H9 (cell line): ENCODE measurements around the gene CACHD1. TPM values are rescaled to one million over a fixed set of nuclear protein-coding genes. Genes with fewer than 3 reads are reported as not detected.

Experiments used
- DNase-seq: peaks from one replicate; pipeline ENCODE4 v3.0.0-alpha.2; 2017
- H2AFZ ChIP-seq: one replicate; pipeline ENCODE4 v1.6.1; 2013; ENCODE audit warnings: mild to moderate bottlenecking, low read length, control low read depth, moderate library complexity
- H2AK5ac ChIP-seq: 2 replicates; pipeline ENCODE4 v1.6.1; 2013; ENCODE audit warnings: low read length, control low read depth, mixed read lengths; ENCODE audit not compliant: insufficient read length
- H2BK120ac ChIP-seq: one replicate; pipeline ENCODE4 v1.6.1; 2013; ENCODE audit warnings: low read depth, mild to moderate bottlenecking, low read length, control low read depth, inconsistent platforms; ENCODE audit not compliant: poor library complexity, severe bottlenecking
- H2BK12ac ChIP-seq: 2 replicates; pipeline ENCODE4 v1.6.1; 2013; ENCODE audit warnings: low read length, control low read depth, mixed read lengths, low read depth; ENCODE audit not compliant: insufficient read length
- H2BK15ac ChIP-seq: 2 replicates; pipeline ENCODE4 v1.6.1; 2013; ENCODE audit warnings: low read depth, low read length, control low read depth
- H2BK20ac ChIP-seq: one replicate; pipeline ENCODE4 v1.6.1; 2013; ENCODE audit warnings: low read depth, mild to moderate bottlenecking, low read length, control low read depth, inconsistent platforms; ENCODE audit not compliant: poor library complexity, severe bottlenecking
- H2BK5ac ChIP-seq: 2 replicates; pipeline ENCODE4 v1.6.1; 2013; ENCODE audit warnings: low read length, control low read depth, mixed read lengths; ENCODE audit not compliant: insufficient read length
- H3K14ac ChIP-seq: 2 replicates; pipeline ENCODE4 v1.6.1; 2013; ENCODE audit warnings: low read length, control low read depth; ENCODE audit not compliant: insufficient read depth
- H3K18ac ChIP-seq: 2 replicates; pipeline ENCODE4 v1.6.1; 2013; ENCODE audit warnings: low read depth, mild to moderate bottlenecking, mixed read lengths, low read length, control low read depth; ENCODE audit not compliant: insufficient read length
- H3K23ac ChIP-seq: 2 replicates; pipeline ENCODE4 v1.6.1; 2013; ENCODE audit warnings: low read length, control low read depth, mixed read lengths, low read depth; ENCODE audit not compliant: insufficient read length
- H3K23me2 ChIP-seq: 2 replicates; pipeline ENCODE4 v1.6.1; 2013; ENCODE audit warnings: low read depth, mild to moderate bottlenecking, mixed read lengths, low read length, control low read depth; ENCODE audit not compliant: insufficient read length, poor library complexity, severe bottlenecking
- H3K27ac ChIP-seq: 2 replicates; pipeline ENCODE4 v1.5.1; 2013; ENCODE audit warnings: low read length, control low read depth, mixed read lengths, low read depth; ENCODE audit not compliant: insufficient read length
- H3K27me3 ChIP-seq: 2 replicates; pipeline ENCODE4 v1.6.1; 2013; ENCODE audit warnings: low read length, control low read depth, inconsistent platforms; ENCODE audit not compliant: insufficient read depth
- H3K4ac ChIP-seq: 2 replicates; pipeline ENCODE4 v1.6.1; 2013; ENCODE audit warnings: low read depth, mild to moderate bottlenecking, control low read depth, inconsistent platforms, low read length, moderate library complexity
- H3K4me1 ChIP-seq: 2 replicates; pipeline ENCODE4 v1.6.1; 2013; ENCODE audit warnings: low read length, control low read depth, inconsistent platforms; ENCODE audit not compliant: insufficient read depth
- H3K4me2 ChIP-seq: 2 replicates; pipeline ENCODE4 v1.6.1; 2013; ENCODE audit warnings: low read length, control low read depth, mixed read lengths; ENCODE audit not compliant: insufficient read length, insufficient read depth
- H3K56ac ChIP-seq: 2 replicates; pipeline ENCODE4 v1.6.1; 2013; ENCODE audit warnings: low read depth, mild to moderate bottlenecking, mixed read lengths, low read length, control low read depth; ENCODE audit not compliant: insufficient read length
- H3K79me1 ChIP-seq: 2 replicates; pipeline ENCODE4 v1.6.1; 2013; ENCODE audit warnings: low read depth, mild to moderate bottlenecking, moderate library complexity, low read length, control low read depth, inconsistent platforms; ENCODE audit not compliant: insufficient read depth, poor library complexity, severe bottlenecking
- H3K79me2 ChIP-seq: 2 replicates; pipeline ENCODE4 v1.6.1; 2013; ENCODE audit warnings: low read length, control low read depth, inconsistent platforms; ENCODE audit not compliant: insufficient read depth
- H3K9ac ChIP-seq: 2 replicates; pipeline ENCODE4 v1.6.1; 2013; ENCODE audit warnings: low read length, control low read depth, mixed read lengths; ENCODE audit not compliant: insufficient read length; ENCODE audit errors: extremely low read depth
- H3K9me3 ChIP-seq: one replicate; pipeline ENCODE4 v1.6.1; 2013; ENCODE audit warnings: low read depth, low read length, inconsistent platforms; ENCODE audit not compliant: control insufficient read depth
- H3T11ph ChIP-seq: one replicate; pipeline ENCODE4 v1.6.1; 2013; ENCODE audit warnings: mild to moderate bottlenecking, low read length, control low read depth, inconsistent platforms
- H4K20me1 ChIP-seq: one replicate; pipeline ENCODE4 v1.6.1; 2013; ENCODE audit not compliant: control insufficient read depth, insufficient read length, insufficient read depth
- H4K5ac ChIP-seq: 2 replicates; pipeline ENCODE4 v1.6.1; 2013; ENCODE audit warnings: low read depth, mild to moderate bottlenecking, mixed read lengths, low read length, control low read depth; ENCODE audit not compliant: insufficient read length
- H4K8ac ChIP-seq: replicated peaks from 2 replicates; pipeline ENCODE4 v1.6.1; 2013; ENCODE audit warnings: low read length, control low read depth, mixed read lengths, low read depth; ENCODE audit not compliant: insufficient read length
- H4K91ac ChIP-seq: 2 replicates; pipeline ENCODE4 v1.6.1; 2013; ENCODE audit warnings: low read depth, mild to moderate bottlenecking, moderate library complexity, mixed read lengths, low read length, control low read depth; ENCODE audit not compliant: insufficient read length
- H3K27ac Mint-ChIP-seq, 3 experiments: 2 replicates in 2 of 3; 3 replicates in 1 of 3; pipeline ENCODE4 v1.8.0; 2020 to 2021; ENCODE audit warnings: mixed read lengths in 3 of 3, mild to moderate bottlenecking in 1 of 3, moderate library complexity in 1 of 3
- H3K27me3 Mint-ChIP-seq: 2 replicates; pipeline ENCODE4 v1.8.0; 2021; ENCODE audit warnings: low read depth, mild to moderate bottlenecking, moderate library complexity, mixed read lengths
- H3K36me3 Mint-ChIP-seq, 3 experiments: 2 replicates in 2 of 3; 3 replicates in 1 of 3; pipeline ENCODE4 v1.8.0; 2020 to 2021; ENCODE audit warnings: low read depth in 3 of 3, mixed read lengths in 3 of 3; ENCODE audit not compliant: insufficient read depth in 1 of 3
- H3K4me1 Mint-ChIP-seq, 2 experiments: 2 replicates each; pipeline ENCODE4 v1.8.0; 2020; ENCODE audit warnings: mixed read lengths in 2 of 2
- H3K4me3 Mint-ChIP-seq, 2 experiments: 2 replicates in 1 of 2; 3 replicates in 1 of 2; pipeline ENCODE4 v1.8.0; 2020 to 2021; ENCODE audit warnings: mild to moderate bottlenecking in 2 of 2, mixed read lengths in 2 of 2, moderate library complexity in 1 of 2
- H3K9me3 Mint-ChIP-seq, 2 experiments: 2 replicates in 1 of 2; 3 replicates in 1 of 2; pipeline ENCODE4 v1.8.0; 2020; ENCODE audit warnings: mild to moderate bottlenecking in 2 of 2, mixed read lengths in 2 of 2, moderate library complexity in 1 of 2
- WGBS: extraction: QIAGEN DNeasy Blood & Tissue Kit; methylation state at CpG from one replicate; pipeline ENCODE4 v1.1.7; 2013; ENCODE audit warnings: missing lambda C conversion rate, low lambda C conversion rate, mixed read lengths; ENCODE audit not compliant: insufficient read length; ENCODE audit errors: extremely low coverage; 5-methylcytosine and 5-hydroxymethylcytosine counted together
- total RNA-seq: library from RNA; stranded (reverse); gene quantifications from 2 replicates; pipeline ENCODE4 v1.2.1, GENCODE V29; 2021
- TF ChIP-seq, protein P1 (sequence below): fragments of 200-600 bp; sonication (generic); conservative IDR thresholded peaks from 3 replicates; pipeline ENCODE4 v1.8.0; 2021; ENCODE audit warnings: antibody characterized with exemption, mild to moderate bottlenecking

Gene CACHD1
- total RNA-seq, 1 experiment from 2014 or later = 94.2 TPM

- TF ChIP-seq, protein P1, sequence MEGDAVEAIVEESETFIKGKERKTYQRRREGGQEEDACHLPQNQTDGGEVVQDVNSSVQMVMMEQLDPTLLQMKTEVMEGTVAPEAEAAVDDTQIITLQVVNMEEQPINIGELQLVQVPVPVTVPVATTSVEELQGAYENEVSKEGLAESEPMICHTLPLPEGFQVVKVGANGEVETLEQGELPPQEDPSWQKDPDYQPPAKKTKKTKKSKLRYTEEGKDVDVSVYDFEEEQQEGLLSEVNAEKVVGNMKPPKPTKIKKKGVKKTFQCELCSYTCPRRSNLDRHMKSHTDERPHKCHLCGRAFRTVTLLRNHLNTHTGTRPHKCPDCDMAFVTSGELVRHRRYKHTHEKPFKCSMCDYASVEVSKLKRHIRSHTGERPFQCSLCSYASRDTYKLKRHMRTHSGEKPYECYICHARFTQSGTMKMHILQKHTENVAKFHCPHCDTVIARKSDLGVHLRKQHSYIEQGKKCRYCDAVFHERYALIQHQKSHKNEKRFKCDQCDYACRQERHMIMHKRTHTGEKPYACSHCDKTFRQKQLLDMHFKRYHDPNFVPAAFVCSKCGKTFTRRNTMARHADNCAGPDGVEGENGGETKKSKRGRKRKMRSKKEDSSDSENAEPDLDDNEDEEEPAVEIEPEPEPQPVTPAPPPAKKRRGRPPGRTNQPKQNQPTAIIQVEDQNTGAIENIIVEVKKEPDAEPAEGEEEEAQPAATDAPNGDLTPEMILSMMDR = no peak
- Histone ChIP-seq H2BK5ac (no peak overlapping the region), H3K23ac (no peak overlapping the region), H3K56ac (no peak overlapping the region), H3K4me2 (no peak overlapping the region), H3K18ac (no peak overlapping the region), H3K4ac (no peak overlapping the region), H3K9ac (no peak overlapping the region), H3K14ac (no peak overlapping the region), H3K79me1 (no peaks in the 10 kb centered on the region), H3K9me3 (no peaks in the 10 kb centered on the region), H4K8ac (no peak overlapping the region), H3K27me3 (no peaks in the 10 kb centered on the region), H2BK20ac (no peak overlapping the region), H3K4me1 (no peaks in the 10 kb centered on the region), H2AK5ac (no peak overlapping the region), H4K5ac (no peak overlapping the region), H2BK12ac (no peak overlapping the region), H3K27ac (no peak overlapping the region), H2BK120ac (no peak overlapping the region), H2AFZ (no peak overlapping the region), H2BK15ac (no peak overlapping the region), H3K23me2 (no peaks in the 10 kb centered on the region), H3T11ph (no peak overlapping the region), H3K79me2 (no peaks in the 10 kb centered on the region; the same call in 1 of the 2 replicates), H4K20me1 (no peaks in the 10 kb centered on the region), H4K91ac (no peak overlapping the region)
- peaks cover 18 to 25% of the 10 kb centered on the region in 2 experiments for H3K4me1 Mint-ChIP-seq
- H3K27me3 Mint-ChIP-seq = no peaks in the 10 kb centered on the region
- no CpG with 5 or more reads among the region's 4 CpGs for WGBS
- peaks cover 12 to 61% (median 59%) of the 10 kb centered on the region in 3 experiments; a peak in 6 of 7 replicates for H3K36me3 Mint-ChIP-seq
- H3K9me3 Mint-ChIP-seq = no peaks in the 10 kb centered on the region
- DNase-seq = no peak
- no peak overlapping the region for H3K27ac Mint-ChIP-seq
- no peak overlapping the region for H3K4me3 Mint-ChIP-seq
Measured at GRCh38 chr1:64630611-64631010, 160.7 kb downstream of the CACHD1 start.
